Stimulated activated CD8-positive, alpha-beta memory T cell treated with anti-CD3 and anti-CD28 coated beads, Interleukin-4, amount 100 ng/mL, for 1 hour (primary cell): ENCODE results near the gene GPX5.
"Not testable (repeated sequence)": the region's sequence is repeated elsewhere in the genome, so short reads cannot be mapped to it uniquely, and the experiment has no call there.

ENCODE experiments used
- DNase-seq, 2 donors: peaks; one replicate each; pipeline ENCODE4 v3.0.0-alpha.2; 2020; ENCODE audit warnings: low read depth in 2 of 2, low spot score in 1 of 2

The GPX5 gene, protein sequence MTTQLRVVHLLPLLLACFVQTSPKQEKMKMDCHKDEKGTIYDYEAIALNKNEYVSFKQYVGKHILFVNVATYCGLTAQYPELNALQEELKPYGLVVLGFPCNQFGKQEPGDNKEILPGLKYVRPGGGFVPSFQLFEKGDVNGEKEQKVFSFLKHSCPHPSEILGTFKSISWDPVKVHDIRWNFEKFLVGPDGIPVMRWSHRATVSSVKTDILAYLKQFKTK

GRCh38 chr6:28525496-28526039, at the start of gene GPX5:
TSS of gene GPX5 (plus strand) at chr6:28525881. CDS start at chr6:28526014, 133 bp downstream.
- DNase-seq: no peak

GRCh38 chr6:28478518-28478917, 47.2 kb upstream of the GPX5 start:
- DNase-seq: no peak

- no peak for DNase-seq
Observed at GRCh38 chr6:28480253-28480932, 45.3 kb upstream of the GPX5 start.

DNA sequence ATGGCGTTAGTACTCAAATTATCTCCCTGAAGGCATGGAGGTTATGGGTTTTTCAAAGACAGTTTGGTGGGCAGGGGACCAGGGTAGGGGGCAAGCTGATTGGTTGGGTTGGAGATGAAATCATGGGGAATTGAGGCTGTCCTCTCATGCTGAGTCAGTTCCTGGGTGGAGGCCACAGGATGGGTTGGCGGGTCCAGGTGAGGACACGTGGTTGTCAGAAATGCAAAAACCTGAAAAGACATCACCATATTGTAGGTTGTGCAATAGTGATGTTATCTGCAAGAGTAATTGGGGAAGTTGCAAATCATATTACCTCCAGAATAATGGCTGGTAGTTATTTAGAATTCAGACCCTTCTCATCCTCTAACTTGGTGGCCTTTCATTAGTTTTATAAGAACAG, 40.2 kb upstream of the GPX5 start:
- DNase-seq: no peak

GRCh38 chr6:28486533-28486932, 39.1 kb upstream of the GPX5 start:
- DNase-seq: no peak

- no peak for DNase-seq
Observed at GRCh38 chr6:28486988-28487742, 38.5 kb upstream of the GPX5 start.

GRCh38 chr6:28488916-28489365, 36.7 kb upstream of the GPX5 start:
- no peak for DNase-seq

DNA sequence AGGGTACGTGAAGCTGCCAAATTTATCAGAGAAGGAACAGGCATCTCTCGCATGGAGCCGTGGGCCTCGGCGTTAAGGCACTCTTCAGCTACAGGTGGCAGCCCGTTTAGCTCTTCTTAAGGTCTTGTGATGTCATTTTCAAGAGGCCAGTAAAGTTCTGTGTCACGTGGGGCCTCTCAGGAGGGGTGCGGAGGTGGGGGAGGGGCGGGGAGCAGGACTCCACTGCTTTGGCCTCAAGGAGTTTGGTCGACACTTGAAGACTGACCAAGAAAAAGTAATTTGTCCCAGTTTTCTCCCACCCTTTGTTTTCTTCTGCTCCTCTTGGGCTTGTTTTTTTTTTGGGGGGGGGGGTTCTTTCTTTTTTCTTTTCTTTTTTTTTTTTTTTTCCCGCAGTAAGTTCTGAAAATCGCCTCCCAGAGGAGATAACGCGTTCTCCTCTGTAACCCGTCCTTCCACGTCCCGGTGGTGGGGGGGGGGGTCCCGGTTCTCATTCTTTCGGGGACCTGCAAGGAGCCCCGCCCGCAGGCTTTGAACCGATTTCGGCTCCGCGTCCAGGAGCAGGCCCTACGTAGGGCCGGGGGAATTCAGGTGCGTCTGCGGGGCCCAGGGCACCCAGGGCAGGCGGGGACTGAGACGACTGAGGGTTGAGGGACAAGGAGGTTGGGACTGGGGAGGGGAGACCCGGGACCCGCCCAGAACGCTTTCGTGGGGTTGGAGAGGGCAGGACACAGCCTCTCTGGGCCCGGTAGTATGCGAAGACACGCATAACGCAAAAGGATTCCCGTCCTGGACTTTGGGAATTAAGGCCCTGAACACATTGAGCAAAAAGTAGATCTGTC, 36.1 kb upstream of the GPX5 start:
- DNase-seq: no peak

GRCh38 chr6:28490205-28490890, 35.3 kb upstream of the GPX5 start:
- no peak for DNase-seq

- no peak for DNase-seq
Observed at GRCh38 chr6:28491984-28492317, 33.7 kb upstream of the GPX5 start.

- no peak for DNase-seq
Observed at GRCh38 chr6:28496099-28496779, 29.4 kb upstream of the GPX5 start.

- no peak for DNase-seq
Observed at GRCh38 chr6:28497306-28497705, 28.4 kb upstream of the GPX5 start.

GRCh38 chr6:28497893-28498292, 27.8 kb upstream of the GPX5 start:
- no peak for DNase-seq

GRCh38 chr6:28501259-28501658, 24.4 kb upstream of the GPX5 start:
- DNase-seq: no peak

DNA sequence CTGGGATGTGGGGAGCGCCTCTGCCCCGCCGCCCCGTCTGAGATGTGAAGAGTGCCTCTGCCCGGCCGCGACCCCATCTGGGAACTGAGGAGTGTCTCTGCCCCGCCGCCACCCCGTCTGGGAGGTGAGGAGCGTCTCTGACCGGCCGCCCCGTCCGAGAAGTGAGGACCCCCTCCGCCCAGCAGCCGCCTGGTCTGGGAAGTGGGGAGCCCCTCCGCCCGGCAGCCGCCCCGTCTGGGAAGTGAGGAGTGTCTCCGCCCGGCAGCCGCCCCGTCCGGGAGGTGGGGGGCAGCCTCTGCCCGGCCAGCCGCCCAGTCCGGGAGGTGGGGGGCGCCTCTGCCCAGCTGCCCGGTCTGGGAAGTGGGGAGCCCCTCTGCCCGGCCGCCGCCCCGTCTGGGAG, 23.5 kb upstream of the GPX5 start:
- not testable (repeated sequence) for DNase-seq

DNA sequence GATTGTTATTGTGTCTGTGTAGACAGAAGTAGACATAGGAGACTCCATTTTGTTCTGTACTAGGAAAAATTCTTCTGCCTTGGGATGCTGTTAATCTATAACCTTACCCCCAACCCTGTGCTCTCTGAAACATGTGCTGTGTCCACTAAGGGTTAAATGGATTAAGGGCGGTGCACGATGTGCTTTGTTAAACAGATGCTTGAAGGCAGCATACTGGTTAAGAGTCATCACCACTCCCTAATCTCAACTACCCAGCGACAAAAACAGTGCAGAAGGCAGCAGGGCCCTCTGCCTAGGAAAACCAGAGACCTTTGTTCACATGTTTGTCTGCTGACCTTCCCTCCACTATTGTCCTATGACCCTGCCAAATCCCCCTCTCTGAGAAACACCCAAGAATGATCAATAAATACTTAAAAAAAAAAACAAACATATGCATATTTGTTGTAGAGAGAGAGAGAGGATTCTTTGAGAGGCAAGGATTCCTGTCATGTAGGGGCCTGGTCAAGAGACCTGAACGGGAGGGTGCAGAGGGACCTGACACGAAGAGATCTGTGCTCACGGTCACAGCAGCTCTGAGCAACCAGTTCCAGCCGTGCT, 22.9 kb upstream of the GPX5 start:
- DNase-seq: not testable (repeated sequence)

- DNase-seq: no peak
Observed at GRCh38 chr6:28505733-28506132, 19.9 kb upstream of the GPX5 start.

- DNase-seq: no peak
Observed at GRCh38 chr6:28506807-28507475, 18.7 kb upstream of the GPX5 start.
